Measurements from ENCODE around the gene CRADD.

Gene CRADD

GRCh38 chr12:93722179-93722578 is 45.0 kb downstream of the CRADD start:
- DNase-seq (ENCODE audit: low read depth), result no peak
- no peak overlapping the region for H3K4me3 ChIP-seq (replicated peaks; ENCODE audit: low read depth, low read length)
- no peak for TF ChIP-seq CTCF (IDR thresholded peaks at IDR 0.05; ENCODE audit: low read length, missing control alignments)

GRCh38 chr12:93722835-93723567 is 45.8 kb downstream of the CRADD start:
- DNase-seq (ENCODE audit: low read depth), result peak; percentile 22
- no peak overlapping the region for H3K4me3 ChIP-seq (replicated peaks; ENCODE audit: low read depth, low read length)
- TF ChIP-seq CTCF (IDR thresholded peaks at IDR 0.05; ENCODE audit: low read length, missing control alignments), result no peak

- no peak for DNase-seq (ENCODE audit: low read depth)
- H3K4me3 ChIP-seq (replicated peaks; ENCODE audit: low read depth, low read length), result no peak overlapping the region
- TF ChIP-seq CTCF (IDR thresholded peaks at IDR 0.05; ENCODE audit: low read length, missing control alignments), result no peak
Observed at GRCh38 chr12:93723568-93723930, 46.4 kb downstream of the CRADD start.

GRCh38 chr12:93725531-93725930 is 48.4 kb downstream of the CRADD start:
- H3K4me3 ChIP-seq (replicated peaks; ENCODE audit: low read depth, low read length), result no peak overlapping the region
- TF ChIP-seq CTCF (IDR thresholded peaks at IDR 0.05; ENCODE audit: low read length, missing control alignments), result no peak
- no peak for DNase-seq (ENCODE audit: low read depth)

- no peak overlapping the region for H3K4me3 ChIP-seq (replicated peaks; ENCODE audit: low read depth, low read length)
- TF ChIP-seq CTCF (IDR thresholded peaks at IDR 0.05; ENCODE audit: low read length, missing control alignments), result no peak
- DNase-seq (ENCODE audit: low read depth), result no peak
Observed at GRCh38 chr12:93727195-93727811, 50.1 kb downstream of the CRADD start.

GRCh38 chr12:93727911-93728310 is 50.7 kb downstream of the CRADD start:
- TF ChIP-seq CTCF (IDR thresholded peaks at IDR 0.05; ENCODE audit: low read length, missing control alignments), result no peak
- no peak for DNase-seq (ENCODE audit: low read depth)
- H3K4me3 ChIP-seq (replicated peaks; ENCODE audit: low read depth, low read length), result no peak overlapping the region

- TF ChIP-seq CTCF (IDR thresholded peaks at IDR 0.05; ENCODE audit: low read length, missing control alignments), result no peak
- no peak for DNase-seq (ENCODE audit: low read depth)
- no peak overlapping the region for H3K4me3 ChIP-seq (replicated peaks; ENCODE audit: low read depth, low read length)
Observed at GRCh38 chr12:93729934-93730333, 52.8 kb downstream of the CRADD start.
